GOT3 (cell line): ENCODE data around the gene GNPAT.

ENCODE experiments used
- DNase-seq: peaks from one replicate; lab custom pipeline; 2025; ENCODE audit warnings: mixed read lengths; lab: John Stamatoyannopoulos, UW

Gene GNPAT

DNA sequence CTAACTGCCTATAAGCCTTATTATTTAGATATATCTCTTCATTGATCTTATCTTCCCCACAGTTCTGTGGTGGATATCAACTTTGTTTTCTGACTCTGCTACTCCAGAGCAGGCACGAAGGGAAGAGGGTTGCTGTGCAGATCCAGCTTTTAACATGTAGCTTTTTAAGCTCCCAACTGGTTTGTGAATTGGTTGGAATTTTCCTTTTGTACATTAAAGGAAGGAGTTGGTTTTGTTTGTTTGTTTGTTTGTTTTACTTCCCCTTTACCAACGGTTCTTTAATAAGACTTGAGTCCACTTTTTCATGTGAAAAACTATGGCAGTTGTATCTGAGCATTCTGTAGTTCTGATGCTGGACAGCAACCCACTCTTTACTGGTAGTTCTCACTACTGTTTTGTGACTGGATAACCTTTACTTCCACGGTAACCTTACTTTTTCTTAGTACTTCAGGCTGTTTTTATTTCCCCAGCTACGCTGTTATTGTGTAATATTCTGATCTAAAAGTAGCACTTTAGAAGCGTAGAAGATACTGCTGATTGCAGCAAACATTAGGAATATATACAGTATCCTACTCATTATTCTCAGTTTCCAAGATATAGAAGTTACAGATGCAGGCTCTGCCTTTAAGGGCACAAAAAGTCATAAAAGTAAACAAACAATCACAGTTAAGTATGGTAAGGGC, 1.6 kb downstream of the GNPAT start:
- no peak for DNase-seq

DNA sequence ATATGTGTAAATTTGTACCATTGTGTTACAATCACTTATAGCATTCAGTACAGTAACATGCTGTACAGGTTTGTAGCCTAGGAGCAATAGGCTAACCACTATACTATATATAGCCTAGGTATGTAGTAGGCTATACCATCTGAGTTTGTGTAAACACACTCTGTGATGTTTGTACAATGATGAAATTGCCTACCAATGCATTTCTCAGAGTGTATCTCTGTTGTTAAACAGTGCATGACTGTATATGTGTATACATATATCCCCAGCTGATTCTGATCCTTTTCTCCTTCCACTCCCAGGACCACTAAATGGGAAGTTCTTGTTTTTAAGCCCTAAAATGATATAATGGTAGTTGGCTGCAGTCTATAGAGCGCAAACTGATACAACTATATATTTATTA, 7.8 kb downstream of the GNPAT start:
- no peak for DNase-seq

DNA sequence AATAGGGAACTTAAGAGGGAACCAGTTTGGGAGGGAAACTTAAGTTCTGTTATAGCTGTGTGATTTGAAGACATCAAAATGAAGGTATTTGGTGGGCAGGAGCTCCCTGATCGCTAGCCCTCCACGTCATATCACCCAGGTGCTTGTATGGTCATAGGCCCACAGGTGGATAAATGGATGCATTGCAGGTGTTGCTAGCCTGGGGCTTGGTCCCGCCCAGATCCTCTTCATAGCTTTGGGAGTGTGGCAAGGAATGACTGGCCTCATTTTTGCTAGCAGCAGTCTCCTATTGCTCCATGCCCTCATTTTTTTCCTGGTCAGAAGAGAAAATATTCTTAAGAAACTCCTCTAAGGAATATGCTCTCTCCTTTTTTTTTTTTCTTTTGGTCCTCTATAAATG, 11.3 kb downstream of the GNPAT start:
- DNase-seq: no peak

DNA sequence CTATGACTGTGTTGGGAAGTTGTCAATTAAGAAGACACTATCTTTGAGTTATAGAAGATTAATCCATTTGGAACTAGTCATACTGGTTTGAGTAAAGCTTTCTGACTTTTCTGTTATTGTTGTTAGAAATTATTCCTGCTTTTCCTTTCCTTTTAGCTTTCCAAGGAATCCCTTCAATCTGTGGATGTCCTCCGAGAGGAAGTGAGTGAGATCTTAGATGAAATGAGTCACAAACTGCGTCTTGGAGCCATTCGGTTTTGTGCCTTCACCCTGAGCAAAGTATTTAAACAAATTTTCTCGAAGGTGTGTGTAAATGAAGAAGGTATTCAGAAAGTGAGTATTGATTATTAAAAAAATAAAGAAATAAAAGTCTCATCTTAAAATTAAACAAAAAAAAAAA, 19.3 kb downstream of the GNPAT start:
- no peak for DNase-seq

DNA sequence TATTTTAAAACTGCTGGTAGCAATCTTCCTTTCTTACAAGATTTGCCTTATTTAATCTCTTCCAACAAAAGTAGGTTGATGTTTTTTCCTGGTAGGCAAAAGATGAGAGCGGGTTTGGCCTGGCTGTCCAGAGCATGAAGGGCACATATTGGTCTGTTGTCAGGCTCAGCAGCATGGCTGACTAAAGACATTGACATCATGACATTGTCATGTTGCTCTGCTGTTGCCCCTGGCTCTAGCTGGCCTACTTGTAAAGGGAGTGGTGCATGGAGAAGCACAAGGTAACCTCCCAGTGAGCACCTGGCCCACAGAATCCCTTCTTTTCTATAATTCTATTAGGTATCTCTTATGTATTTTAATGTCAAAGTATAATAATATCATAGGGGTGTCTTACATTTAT, 23.6 kb downstream of the GNPAT start:
- DNase-seq: no peak

DNA sequence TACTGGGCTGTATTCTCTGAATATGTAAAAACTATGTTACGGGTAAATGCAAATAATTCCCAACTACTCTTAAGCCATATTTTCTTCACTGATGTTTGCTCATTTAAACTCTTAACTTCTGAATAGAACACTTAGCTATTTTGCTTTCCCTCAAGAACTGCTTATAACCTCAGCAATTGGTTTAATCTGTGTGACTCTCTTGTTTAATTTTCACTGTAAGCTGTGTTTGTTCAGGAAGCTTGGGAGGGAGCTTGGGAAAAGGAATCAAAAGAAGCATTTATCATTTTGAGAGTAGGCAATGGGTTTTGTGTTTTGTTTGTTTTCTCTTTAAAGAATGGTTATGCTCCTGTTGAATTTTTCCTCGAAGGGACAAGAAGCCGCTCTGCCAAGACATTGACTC, 24.4 kb downstream of the GNPAT start:
- no peak for DNase-seq

DNA sequence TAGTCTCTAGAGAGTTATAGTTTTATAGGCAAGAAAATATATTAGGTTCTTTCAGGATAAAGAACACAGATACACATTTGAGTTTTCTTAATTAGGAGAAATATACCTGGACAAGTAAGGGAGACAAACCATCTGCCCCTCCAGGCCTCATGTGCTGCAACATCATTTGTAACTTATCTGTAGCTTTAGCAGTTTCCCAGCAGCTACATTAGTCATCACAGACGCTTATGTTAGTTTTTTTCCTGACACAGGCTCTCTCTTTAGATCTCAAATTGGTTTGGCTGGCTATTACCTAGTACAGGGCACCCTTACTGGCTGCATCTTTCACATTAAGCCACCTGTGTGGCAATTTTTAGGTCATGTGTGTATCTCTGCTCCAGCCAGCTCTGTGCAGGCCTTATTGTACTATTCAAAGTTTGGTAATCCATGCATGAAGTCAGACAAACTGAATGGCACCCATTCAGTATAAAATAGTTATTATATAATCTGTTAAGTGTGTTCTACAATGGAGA, 25.9 kb downstream of the GNPAT start:
- no peak for DNase-seq

DNA sequence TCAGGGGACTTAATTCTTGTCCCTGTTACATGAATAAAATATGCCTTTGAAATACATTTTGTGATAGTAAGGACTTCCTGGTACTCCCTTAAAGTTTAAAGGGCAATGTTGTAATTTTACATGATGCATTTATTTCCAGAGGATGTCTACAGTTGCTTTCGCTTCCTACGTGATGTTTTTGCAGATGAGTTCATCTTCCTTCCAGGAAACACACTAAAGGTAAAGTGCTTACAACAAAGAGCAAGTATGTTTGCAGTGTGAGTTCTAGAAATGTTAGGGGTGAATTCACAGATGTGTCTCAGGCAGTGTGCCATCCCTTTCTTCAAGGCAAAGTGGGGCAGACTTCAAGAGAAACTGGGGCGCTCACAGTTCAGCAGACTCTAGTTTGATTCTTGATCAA, 31.2 kb downstream of the GNPAT start:
- DNase-seq: no peak

DNA sequence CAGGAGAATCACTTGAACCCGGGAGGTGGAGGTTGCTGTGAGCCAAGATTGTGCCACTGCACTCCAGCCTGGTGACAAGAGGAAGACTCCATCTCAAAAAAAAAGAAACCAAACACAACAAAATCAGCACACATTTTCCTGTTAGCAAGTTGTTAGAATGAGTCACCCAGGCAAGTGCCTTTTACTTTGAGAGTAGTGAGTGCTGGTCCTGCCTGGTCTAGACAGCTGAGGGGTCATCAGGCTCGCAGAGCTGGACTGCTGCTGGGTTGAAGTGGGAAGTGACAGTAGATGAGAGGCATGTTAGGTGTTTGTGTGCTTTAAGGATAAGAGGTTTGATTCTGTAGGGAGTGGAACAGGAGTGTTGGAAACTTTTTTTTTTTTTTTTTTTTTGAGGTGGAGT, 31.9 kb downstream of the GNPAT start:
- no peak for DNase-seq

DNA sequence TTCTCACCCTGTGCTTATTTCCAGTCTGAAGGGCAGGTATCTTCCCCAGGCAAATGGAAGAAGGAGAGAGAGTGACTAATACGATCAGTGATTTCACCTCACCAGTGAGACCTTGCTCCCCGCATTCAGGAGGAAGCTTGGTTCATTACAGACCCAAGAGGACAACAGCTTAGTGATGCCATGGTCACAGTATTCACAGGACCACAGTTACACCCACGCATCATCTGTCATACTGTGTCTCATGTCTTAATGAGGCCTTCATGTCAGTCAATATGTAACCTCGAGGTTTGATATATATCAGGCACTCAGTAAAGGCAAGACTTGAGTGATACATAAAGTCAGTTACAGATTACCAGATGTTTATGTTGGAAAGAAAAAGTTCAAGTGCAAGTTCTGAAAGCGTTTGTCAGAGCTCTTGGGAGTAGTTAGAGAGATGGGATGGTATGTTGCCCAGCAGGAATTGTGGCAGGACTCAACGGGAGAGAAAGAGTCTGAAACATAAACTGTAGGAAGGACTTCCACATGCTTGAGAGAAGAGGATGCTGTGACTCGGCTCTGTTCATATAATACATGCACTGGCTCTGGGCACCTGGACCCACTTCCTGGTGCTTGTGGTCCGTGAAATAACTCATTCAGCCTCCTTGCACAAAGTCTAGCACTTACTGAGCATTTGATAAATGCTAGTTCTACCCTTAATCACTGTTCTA, 33.3 kb downstream of the GNPAT start:
- no peak for DNase-seq

DNA sequence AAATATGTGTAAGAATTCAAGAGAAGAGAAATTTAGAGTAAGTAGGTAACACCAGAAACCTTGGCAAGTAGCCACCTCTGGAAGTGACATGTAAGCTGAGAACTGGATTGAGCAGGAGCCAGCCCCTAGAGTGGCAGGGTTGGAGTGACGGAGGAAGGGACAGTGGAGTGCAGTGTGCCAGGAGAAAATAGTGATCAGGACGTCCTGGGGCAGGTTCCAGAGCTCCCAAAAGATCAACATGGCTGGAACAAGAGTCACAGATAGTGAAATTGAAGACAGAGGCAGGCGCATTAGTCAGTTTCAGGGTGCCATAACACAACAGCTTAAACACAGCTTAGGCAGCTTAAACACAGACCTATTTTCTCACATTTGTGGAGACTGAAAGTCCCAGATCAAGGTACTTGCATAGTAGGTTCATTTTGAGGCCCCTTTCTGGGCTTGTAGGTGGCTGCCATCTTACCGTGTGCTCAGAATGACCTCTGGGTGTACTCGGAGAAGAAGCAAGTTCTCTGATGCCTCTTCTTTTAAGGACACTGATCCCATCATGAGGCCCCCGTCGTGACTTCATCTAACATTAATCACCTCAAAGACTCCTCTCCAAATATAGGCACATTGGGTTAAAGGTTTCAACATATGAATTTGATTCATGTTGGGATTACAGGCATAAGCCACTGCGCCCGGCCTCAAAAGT, 37.2 kb downstream of the GNPAT start:
- DNase-seq: no peak

DNA sequence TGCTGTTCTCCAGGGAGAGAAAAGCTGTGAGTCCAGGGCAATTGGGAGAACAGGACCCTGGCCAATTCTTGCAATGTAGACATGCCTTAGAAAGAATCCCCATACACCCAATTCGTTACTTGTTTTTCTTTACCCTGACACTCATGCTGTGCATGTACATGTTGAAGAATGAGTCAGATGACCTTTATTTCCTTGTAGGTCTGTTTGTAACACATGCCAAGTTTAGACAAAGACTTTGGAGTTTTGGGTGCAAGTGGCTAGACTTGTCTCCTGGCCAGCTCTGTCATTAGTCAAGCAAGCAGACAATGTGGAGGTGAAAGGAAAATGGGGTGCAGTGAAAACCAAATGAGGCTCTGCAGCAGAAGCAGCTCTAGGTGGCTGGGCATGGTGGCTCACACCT, 38.1 kb downstream of the GNPAT start:
- DNase-seq: no peak

DNA sequence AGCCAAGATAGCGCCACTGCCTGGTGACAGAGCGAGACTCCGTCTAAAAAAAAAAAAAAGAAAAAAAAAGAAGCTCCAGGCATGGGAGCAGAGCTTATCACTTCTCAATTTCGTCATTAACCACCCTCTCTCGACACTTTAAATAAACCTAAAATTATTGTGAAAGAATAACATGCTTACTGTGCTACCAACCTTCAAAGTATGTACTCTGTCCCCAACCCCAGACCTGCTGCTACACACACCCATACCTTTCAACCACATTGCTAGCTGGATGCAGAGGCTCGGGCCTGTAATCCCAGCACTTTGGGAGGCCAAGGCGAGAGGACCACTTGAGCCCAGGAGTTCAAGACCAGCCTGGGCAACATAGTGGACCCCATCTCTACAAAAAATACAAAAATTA, 38.7 kb downstream of the GNPAT start:
- DNase-seq: no peak

DNA sequence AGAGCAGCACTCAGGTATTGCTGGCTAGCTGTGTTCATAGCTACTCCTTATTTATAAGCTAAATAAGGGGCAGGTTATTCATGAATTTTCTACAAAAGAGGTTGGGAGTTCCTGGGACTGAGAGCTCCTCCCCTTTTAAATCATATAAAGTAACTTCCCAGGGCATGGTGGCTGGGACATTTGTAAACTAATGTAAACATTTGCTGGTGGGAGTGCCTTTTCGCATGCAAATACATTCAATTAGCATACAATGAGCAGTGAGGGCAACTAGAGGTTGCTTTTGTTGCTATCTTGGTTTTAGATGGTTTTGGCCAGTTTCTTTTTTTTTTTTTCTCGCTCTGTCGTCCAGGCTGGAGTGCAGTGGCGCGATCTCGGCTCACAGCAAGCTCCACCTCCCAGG, 43.4 kb downstream of the GNPAT start:
- no peak for DNase-seq

DNA sequence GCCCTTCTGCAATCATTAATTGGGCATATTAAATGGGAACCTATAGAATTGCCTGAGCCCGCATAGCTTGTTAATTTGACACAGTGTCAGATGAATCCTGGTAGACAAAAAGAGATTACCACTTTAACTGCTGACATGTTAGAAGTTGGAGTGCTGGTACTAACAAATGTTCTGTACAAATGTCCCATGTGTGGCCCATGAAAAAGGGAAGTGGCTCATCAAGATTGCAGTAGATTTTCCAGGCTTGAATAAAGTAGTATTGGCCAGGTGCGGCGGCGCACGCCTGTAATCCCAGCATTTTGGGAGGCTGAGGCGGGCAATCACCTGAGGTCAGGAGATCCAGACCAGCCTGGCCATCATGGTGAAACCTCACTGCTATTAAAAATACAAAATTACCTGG, 45.6 kb downstream of the GNPAT start:
- no peak for DNase-seq

DNA sequence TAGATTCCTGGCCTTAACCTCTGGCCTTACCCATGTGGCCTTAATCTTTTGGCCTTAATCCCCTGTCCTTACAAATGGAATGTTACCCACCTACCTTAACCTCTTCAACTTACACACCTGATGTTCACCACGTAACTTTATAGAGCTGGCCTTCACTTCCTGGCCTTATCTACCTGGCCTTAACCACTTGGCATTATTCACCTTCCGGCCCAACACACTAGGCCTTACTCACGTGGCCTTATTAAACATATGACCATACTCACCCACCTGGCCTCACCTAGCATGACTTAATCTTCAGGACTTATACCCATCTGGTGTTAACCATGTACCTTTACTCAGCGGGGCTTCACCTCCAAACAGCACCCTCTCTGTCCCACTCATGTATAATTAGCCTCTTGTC, 54.9 kb downstream of the GNPAT start:
- no peak for DNase-seq

DNA sequence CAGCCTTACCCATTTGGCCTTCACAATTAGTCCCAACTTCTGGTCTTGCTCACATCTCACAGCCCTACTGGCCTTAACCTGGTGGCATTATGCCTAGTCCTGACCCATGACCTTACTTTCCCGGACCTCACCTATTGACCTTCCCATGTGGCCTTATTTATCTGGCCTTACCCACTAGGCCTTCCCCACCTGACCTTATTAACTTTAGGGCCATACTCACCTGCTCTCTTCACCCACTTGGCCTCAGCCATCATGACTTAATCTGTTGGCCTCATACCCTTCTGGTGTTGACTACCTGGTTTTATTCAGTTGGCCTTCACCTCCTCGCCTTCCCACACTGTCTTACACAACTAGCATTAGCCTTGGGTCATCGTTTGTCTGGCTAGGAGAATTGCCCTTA, 61.0 kb downstream of the GNPAT start:
- DNase-seq: no peak

DNA sequence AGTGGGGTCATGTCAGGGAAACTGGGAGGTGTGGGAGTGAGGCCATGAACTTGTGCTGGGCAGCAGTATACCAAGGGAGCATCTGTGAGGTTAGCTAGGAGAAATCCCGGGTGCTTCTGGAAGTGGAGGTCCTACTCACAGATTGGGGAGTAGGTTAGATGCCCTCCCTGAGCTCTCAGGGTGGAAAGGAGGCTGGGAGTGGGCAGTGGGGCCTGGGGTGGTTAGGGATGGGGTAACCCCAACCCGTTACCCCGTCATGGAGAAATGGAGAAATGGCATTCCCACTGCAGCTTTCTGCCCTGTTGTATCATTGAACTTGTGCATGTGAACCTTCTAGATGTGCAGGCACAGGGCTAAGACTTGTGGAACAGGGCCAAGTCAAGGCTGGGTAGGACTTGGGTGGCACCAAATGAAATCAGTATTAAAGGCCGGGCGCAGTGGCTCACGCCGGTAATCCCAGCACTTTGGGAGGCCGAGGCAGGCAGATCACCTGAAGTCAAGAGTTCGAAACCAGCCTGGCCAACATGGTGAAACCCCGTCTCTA, 69.5 kb downstream of the GNPAT start:
- DNase-seq: no peak

DNA sequence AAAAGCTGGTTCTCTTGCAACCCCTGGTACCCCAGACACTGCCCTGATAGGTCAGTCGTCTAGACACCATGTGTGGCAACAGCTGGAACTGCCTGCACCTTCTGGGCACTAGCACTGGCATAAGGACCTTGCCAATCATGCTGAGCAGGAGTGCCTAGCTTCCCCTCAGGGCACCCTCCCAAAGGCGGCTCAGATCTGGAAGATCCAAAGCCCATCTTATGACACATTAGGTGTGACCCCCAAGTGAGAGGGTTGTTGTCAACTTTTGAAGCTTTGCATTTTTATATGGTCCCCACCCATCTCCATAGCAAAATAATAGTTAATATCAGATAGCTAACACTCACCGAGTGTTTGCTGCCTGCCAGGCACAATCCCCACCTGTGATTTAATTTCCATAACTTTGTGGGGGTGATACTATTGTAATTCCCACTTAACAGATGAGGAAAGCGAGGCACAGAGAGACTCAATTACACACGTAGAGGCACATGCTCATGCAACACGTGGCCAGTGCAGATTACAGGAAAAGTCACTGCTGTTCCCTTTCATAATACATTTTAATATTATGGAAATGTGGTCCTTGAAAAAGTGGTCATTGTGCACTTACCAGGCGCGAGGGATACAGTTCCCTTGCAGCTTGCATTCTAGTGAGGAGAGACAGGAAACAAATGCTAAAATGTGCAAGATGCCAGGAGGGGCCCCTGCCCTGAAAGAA, 70.9 kb downstream of the GNPAT start:
- no peak for DNase-seq

DNA sequence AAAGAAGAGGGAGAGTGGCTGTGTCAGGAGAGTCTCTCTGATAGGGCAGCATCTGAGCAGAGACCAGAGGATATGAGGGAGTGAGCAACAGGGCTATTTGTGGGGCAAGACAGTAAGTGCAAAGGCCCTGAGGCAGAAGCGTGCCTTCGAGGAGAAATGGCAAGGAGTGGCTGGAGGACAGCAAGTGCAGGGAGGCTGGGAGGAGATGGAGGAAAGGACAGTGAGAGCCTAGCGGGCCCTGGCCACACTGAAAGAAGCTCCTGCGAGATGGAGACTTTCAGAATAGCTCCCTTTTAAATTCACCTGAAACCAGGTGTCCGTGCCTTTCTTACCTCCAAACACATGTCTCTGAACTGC, 71.4 kb downstream of the GNPAT start:
- no peak for DNase-seq

DNA sequence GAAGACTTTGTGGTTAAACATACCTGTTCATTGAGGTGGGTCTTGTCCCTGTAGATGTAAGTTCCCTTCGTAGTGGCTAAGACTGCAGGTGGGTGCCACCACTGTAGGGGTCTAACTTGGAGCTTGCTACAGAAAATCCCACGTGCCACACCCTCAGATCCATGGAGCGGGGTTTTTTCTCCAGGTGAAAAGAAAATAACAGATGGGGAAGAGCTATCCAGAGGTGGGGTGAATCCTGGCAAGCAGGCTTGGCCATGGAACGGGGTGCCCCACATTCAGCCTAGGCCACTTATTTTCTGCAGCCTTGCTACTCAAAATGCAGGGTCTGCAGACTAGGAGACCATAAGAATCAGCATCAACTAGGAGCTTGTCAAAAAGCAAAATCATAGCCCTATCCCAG, 72.6 kb downstream of the GNPAT start:
- no peak for DNase-seq

DNA sequence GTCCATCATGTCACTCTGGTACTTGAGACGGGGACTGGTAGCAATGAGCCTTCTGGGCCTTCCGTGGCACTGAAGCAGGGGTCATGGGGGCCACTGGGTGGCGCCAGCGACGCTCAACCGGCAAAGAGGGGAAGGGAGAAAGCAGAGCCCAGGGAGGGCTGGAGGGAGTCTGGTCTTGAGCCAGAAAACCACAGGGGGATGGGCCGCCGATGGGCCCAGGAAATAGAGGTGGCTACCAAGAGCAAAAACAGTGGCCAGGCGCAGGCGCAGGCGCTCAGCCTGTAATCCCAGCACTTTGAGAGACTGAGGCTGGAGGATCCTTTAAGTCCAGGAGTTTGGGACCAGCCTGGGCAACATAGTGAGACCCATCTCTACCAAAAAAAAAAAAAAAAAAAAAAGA, 74.9 kb downstream of the GNPAT start:
- DNase-seq: no peak
